Activated T-cell treated with anti-CD3 and anti-CD28 coated beads, Interleukin-2, amount 50 U/mL, for 72 hours (primary cell): ENCODE data around the gene OR4X1. TPM values are rescaled to one million over a fixed set of nuclear protein-coding genes. Genes with fewer than 3 reads are reported as not detected.
"Not testable (repeated sequence)": the region's sequence is repeated elsewhere in the genome, so short reads cannot be mapped to it uniquely, and the experiment has no call there.

Source experiments
- ATAC-seq, 2 donors: fragments of 150-1000 bp; cut with Tn5 transposase; replicated peaks in 1 of 2; 2 replicates each; pipeline ENCODE4 v1.10.0; 2021; ENCODE audit warnings: moderate library complexity in 2 of 2, mild to moderate bottlenecking in 1 of 2
- DNase-seq, 2 donors: peaks; one replicate each; pipeline ENCODE4 v3.0.0; 2021 to 2022; ENCODE audit warnings: mixed read lengths in 1 of 2
- H3K27ac Mint-ChIP-seq: one replicate; pipeline ENCODE4 v1.8.0; 2022; ENCODE audit warnings: mild to moderate bottlenecking, moderate library complexity, mixed read lengths
- H3K27me3 Mint-ChIP-seq: one replicate; pipeline ENCODE4 v1.8.0; 2022; ENCODE audit warnings: low read depth, mixed read lengths
- H3K36me3 Mint-ChIP-seq, 2 donors: one replicate each; pipeline ENCODE4 v1.8.0; 2022; ENCODE audit warnings: mixed read lengths in 2 of 2, mild to moderate bottlenecking in 1 of 2; ENCODE audit not compliant: insufficient read depth in 2 of 2
- H3K4me1 Mint-ChIP-seq: one replicate; pipeline ENCODE4 v1.8.0; 2022; ENCODE audit warnings: low read depth, mixed read lengths
- H3K4me3 Mint-ChIP-seq, 2 donors: one replicate each; pipeline ENCODE4 v1.8.0; 2022; ENCODE audit warnings: mild to moderate bottlenecking in 2 of 2, mixed read lengths in 2 of 2, moderate library complexity in 2 of 2
- H3K9me3 Mint-ChIP-seq, 2 donors: one replicate each; pipeline ENCODE4 v1.8.0; 2022; ENCODE audit warnings: mixed read lengths in 2 of 2
- total RNA-seq, 2 donors: library from RNA; stranded (reverse); gene quantifications; one replicate each; pipeline ENCODE4 v1.2.3, GENCODE V29; 2022

Gene OR4X1
- total RNA-seq: not detected

DNA sequence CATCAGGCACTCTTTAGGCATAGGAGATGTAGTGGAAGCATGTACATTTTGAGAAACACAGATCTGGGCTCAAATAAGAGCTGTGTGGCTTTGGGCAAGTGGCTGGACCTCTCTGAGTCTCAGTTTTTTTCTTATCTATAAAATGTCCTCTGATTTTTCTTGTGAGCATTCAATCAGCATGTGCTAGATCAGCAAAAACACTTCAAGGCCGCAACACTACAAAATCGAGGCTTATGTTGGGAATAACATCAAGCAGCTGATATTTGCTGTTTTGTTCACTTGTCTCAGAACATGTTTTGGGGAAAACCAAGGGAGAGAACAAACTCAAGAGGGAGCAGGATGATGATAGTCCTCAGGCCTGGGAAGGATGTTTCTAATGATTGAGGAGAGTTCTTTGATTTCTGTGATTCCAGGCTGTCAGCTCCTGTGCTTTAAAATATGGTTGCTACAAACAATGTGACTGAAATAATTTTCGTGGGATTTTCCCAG, at the start of gene OR4X1:
TSS of gene OR4X1 (plus strand) at position 439 of the 489 bp plus-strand sequence. CDS start at position 439, 0 bp downstream.
- Mint-ChIP-seq H3K27me3 (no peaks in the 10 kb centered on the region), H3K36me3 (no peaks in the 10 kb centered on the region), H3K9me3 (no peaks in the 10 kb centered on the region), H3K4me1 (peaks cover 14% of the 10 kb centered on the region), H3K4me3 (no peak within 1 kb of the TSS), H3K27ac (no peak within 1 kb of the TSS)
- no peak for DNase-seq
- ATAC-seq: no peak

DNA sequence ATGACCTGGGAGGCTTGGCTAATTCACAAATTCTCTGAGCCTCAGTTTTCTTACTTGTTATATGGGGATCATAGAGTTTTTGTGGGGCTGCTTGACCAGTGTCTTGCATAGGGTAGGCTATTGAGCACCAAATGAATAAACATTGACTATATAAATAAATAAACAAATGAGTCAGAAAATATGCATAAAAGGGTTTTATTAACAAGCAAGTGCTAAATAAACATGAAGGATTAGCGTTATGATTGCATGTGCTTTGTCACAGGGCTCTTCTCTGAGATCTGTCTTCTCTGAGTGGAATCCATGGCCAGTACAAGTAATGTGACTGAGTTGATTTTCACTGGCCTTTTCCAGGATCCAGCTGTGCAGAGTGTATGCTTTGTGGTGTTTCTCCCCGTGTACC, 47.2 kb upstream of the OR4X1 start, which contains the start of gene OR4B1:
TSS of gene OR4B1 (plus strand) at position 301 of the 400 bp plus-strand sequence. CDS start at position 301, 0 bp downstream.
- Mint-ChIP-seq H3K4me1 (no peaks in the 10 kb centered on the region), H3K36me3 (no peaks in the 10 kb centered on the region), H3K4me3 (no peak within 1 kb of the TSS), H3K9me3 (no peaks in the 10 kb centered on the region), H3K27ac (no peak within 1 kb of the TSS), H3K27me3 (no peaks in the 10 kb centered on the region)
- DNase-seq: no peak
- no peak for ATAC-seq

- peaks cover 0 to 2% of the 10 kb centered on the region in 2 donors for H3K9me3 Mint-ChIP-seq
- H3K4me1 Mint-ChIP-seq: no peaks in the 10 kb centered on the region
- no peak overlapping the region for H3K4me3 Mint-ChIP-seq
- H3K27me3 Mint-ChIP-seq: no peaks in the 10 kb centered on the region
- H3K27ac Mint-ChIP-seq: no peak overlapping the region
- no peak for DNase-seq
- no peak for ATAC-seq
- H3K36me3 Mint-ChIP-seq: no peaks in the 10 kb centered on the region
These were observed 34.9 kb upstream of the OR4X1 start for GRCh38 chr11:48228761-48229160.

DNA sequence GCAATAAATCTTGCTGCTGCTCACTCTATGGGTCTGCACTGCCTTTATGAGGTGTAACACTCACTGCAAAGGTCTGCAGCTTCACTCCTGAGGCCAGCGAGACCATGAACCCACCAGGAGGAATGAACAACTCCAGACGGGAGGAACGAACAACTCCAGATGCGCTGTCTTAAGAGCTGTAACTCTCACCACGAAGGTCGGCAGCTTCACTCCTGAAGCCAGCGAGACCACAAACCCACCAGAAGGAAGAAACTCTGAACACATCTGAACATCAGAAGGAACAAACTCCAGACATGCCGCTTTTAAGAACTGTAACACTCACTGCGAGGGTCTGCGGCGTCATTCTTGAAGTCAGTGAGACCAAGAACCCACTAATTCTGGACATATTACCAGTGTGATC, 33.6 kb upstream of the OR4X1 start:
- not testable (repeated sequence) for H3K9me3 Mint-ChIP-seq, H3K4me3 Mint-ChIP-seq, H3K36me3 Mint-ChIP-seq, ATAC-seq, H3K4me1 Mint-ChIP-seq, H3K27me3 Mint-ChIP-seq, DNase-seq, H3K27ac Mint-ChIP-seq

- Mint-ChIP-seq H3K4me3 (no peak overlapping the region), H3K9me3 (no peaks in the 10 kb centered on the region), H3K27ac (no peak overlapping the region), H3K4me1 (no peaks in the 10 kb centered on the region), H3K36me3 (no peaks in the 10 kb centered on the region), H3K27me3 (no peaks in the 10 kb centered on the region)
- ATAC-seq (no peak), DNase-seq (no peak)
These were observed 25.9 kb upstream of the OR4X1 start for GRCh38 chr11:48237727-48238126.

GRCh38 chr11:48242501-48242900, 21.2 kb upstream of the OR4X1 start:
- Mint-ChIP-seq H3K4me3 (no peak overlapping the region), H3K4me1 (no peaks in the 10 kb centered on the region), H3K36me3 (no peaks in the 10 kb centered on the region), H3K9me3 (peaks cover 0 to 1% of the 10 kb centered on the region in 2 donors), H3K27ac (no peak overlapping the region), H3K27me3 (no peaks in the 10 kb centered on the region)
- ATAC-seq (no peak), DNase-seq (no peak)

- no peaks in the 10 kb centered on the region for H3K36me3 Mint-ChIP-seq
- H3K27me3 Mint-ChIP-seq: no peaks in the 10 kb centered on the region
- H3K27ac Mint-ChIP-seq: no peak within 1 kb of the TSS
- H3K4me1 Mint-ChIP-seq: no peaks in the 10 kb centered on the region
- DNase-seq: no peak
- no peak for ATAC-seq
- peaks cover 1 to 2% of the 10 kb centered on the region in 2 donors for H3K9me3 Mint-ChIP-seq
- no peak within 1 kb of the TSS for H3K4me3 Mint-ChIP-seq
These were observed 18.9 kb upstream of the OR4X1 start, which contains the start of gene OR4X2 for GRCh38 chr11:48244804-48245203. OR4X2 (plus strand) TSS chr11:48245104; CDS start chr11:48245104, 0 bp downstream.

GRCh38 chr11:48248902-48249301, 14.8 kb upstream of the OR4X1 start:
- Mint-ChIP-seq H3K36me3 (no peaks in the 10 kb centered on the region), H3K9me3 (peaks cover 1 to 5% of the 10 kb centered on the region in 2 donors), H3K4me3 (no peak overlapping the region), H3K4me1 (no peaks in the 10 kb centered on the region), H3K27me3 (peaks cover 11% of the 10 kb centered on the region), H3K27ac (no peak overlapping the region)
- DNase-seq (no peak), ATAC-seq (no peak)

- Mint-ChIP-seq H3K27ac (no peak overlapping the region), H3K4me1 (peaks cover 14% of the 10 kb centered on the region), H3K4me3 (no peak overlapping the region), H3K27me3 (peaks cover 15% of the 10 kb centered on the region), H3K9me3 (no peaks in the 10 kb centered on the region), H3K36me3 (no peaks in the 10 kb centered on the region)
- DNase-seq (no peak), ATAC-seq (no peak)
These were observed 2.1 kb upstream of the OR4X1 start for GRCh38 chr11:48261600-48261999.

DNA sequence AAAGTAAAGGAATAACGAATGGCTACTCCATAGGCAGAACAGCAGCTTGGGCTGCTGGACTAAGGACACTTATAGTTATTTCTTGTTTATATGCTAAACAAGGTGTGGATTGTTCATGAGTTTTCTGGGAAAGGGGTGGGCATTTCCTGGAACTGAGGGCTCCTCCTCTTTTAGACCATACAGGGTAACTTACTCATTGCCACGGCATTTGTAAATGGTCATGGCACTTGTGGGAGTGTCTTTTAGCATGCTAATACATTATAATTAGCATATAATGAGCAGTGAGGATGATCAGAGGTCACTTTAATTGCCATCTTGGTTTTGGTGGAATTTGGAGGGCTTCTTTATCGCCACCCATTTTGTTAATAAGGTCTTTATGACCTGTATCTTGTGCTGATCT, 7.0 kb downstream of the OR4X1 start:
- Mint-ChIP-seq H3K27me3 (no peaks in the 10 kb centered on the region), H3K36me3 (no peaks in the 10 kb centered on the region), H3K9me3 (no peaks in the 10 kb centered on the region), H3K4me1 (no peaks in the 10 kb centered on the region), H3K4me3 (no peak overlapping the region), H3K27ac (no peak overlapping the region)
- DNase-seq: no peak
- ATAC-seq: no peak

DNA sequence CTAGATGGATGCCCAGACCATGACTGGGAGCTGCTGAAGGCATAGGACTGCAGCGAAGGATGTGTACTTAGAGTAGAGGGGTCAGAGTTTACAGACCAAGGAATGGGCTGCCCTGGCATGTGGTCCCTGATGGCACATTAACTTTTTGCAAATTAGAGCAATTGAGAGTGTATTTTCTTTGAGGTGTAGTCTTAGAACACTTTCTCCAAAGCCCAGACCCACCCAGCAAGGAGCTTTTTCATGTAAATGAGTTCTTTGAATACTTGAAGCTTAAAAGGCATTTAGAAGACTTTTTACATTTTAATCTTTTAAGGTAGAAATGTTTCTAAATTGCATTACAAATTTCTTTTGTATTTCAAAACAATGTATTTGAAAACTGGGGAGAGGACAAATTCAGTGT, 8.9 kb downstream of the OR4X1 start:
- Mint-ChIP-seq H3K27ac (no peak overlapping the region), H3K27me3 (no peaks in the 10 kb centered on the region), H3K36me3 (no peaks in the 10 kb centered on the region), H3K4me3 (no peak overlapping the region), H3K9me3 (no peaks in the 10 kb centered on the region), H3K4me1 (no peaks in the 10 kb centered on the region)
- ATAC-seq: no peak
- DNase-seq: no peak

GRCh38 chr11:48305923-48306322, 42.3 kb downstream of the OR4X1 start, which contains the start of gene OR4S1:
OR4S1 (plus strand) TSS chr11:48306223; CDS start chr11:48306223, 0 bp downstream.
- Mint-ChIP-seq H3K4me3 (no peak within 1 kb of the TSS), H3K4me1 (no peaks in the 10 kb centered on the region), H3K27me3 (no peaks in the 10 kb centered on the region), H3K9me3 (peaks cover 0 to 3% of the 10 kb centered on the region in 2 donors), H3K27ac (no peak within 1 kb of the TSS), H3K36me3 (no peaks in the 10 kb centered on the region)
- DNase-seq (no peak), ATAC-seq (no peak)

DNA sequence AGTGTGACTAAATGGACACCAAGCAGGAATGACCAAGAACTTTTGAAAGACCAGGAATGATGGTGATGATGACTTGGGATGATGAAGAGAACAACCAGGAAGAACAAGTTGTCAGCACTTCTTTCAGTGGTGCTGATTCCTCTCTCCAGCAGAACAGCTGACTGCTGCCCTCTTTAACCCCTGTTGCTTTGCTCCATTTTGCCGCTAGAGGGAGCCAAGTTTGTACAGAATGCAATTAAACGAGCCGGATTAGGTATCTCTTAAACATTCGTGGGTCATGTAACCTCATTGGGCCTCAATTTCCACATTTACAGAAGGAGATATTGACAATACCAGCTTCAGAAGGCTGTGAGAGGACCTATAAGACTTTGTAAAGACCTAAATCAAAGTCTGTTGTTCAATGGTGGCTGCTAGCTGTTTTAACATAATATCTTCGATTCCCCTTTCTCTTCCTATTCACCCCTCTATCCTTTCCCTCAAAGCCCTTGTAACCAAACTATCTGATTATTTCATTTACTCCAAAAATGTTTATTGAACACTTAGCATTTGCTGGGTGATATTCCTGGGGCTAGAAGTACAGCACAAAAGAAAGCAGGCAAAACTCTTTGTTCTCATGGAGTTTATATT, 44.2 kb downstream of the OR4X1 start:
- DNase-seq: peak; percentile 59 to 77
- no peaks in the 10 kb centered on the region for H3K9me3 Mint-ChIP-seq
- ATAC-seq: peak in 1 of 2 donors; percentile 42
- no peak overlapping the region for H3K27ac Mint-ChIP-seq
- H3K4me1 Mint-ChIP-seq: no peaks in the 10 kb centered on the region
- no peaks in the 10 kb centered on the region for H3K36me3 Mint-ChIP-seq
- no peaks in the 10 kb centered on the region for H3K27me3 Mint-ChIP-seq
- H3K4me3 Mint-ChIP-seq: no peak overlapping the region

DNA sequence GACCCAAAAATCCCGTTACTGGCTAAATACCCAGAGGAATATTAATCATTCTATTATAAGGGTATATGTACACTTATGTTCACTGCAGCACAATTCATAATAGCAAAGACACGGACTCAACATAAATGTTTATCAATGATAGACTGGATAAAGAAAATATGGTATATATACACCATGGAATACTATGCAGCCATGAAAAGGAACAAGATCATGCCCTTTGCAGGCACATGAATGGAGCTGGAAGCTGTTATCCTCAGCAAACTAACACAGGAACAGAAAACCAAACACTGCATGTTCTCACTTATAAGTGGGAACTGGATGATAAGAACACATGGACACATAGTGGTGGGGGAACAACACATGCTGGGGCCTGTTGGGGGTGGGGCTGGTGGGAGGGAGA, 49.9 kb downstream of the OR4X1 start:
- H3K4me3 Mint-ChIP-seq, H3K4me1 Mint-ChIP-seq, DNase-seq, H3K27me3 Mint-ChIP-seq, H3K27ac Mint-ChIP-seq, H3K36me3 Mint-ChIP-seq, H3K9me3 Mint-ChIP-seq, ATAC-seq: not testable (repeated sequence)
